ENCODE measurements around the gene DGKB.

The DGKB gene

DNA sequence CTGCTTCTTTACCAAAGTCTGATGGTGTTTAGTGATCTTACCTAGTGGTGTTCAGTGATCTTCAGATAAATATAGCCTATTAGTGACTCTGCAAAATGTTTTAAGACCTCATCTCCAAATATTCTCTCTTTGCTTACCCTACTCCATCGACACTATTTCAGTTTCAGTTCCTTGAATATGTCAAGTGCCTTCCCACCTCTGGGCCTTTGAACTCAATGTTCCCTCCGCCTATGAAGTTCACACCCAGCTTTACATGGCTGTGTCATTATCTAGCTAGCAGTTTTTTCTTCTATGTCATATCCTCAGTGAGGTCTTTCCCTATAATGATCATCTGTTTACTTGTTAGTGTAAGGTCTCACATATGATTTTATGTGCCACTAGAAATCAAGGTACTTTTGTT is 322.6 kb downstream of the DGKB start:
- 0 out of 2 replicates have a peak, but pooled peaks cover 3% of the 10 kb centered on the region for H3K4me1 ChIP-seq (ENCODE audit: insufficient read depth, low read length)
- no peak overlapping the region for H3K4me3 ChIP-seq (ENCODE audit: low read length)
- H3K9ac ChIP-seq (ENCODE audit: low read depth, low read length) = no peak overlapping the region
- H3K9me3 ChIP-seq (ENCODE audit: insufficient read depth, low read depth, low read length) = no peaks in the 10 kb centered on the region
- H3K27ac ChIP-seq (ENCODE audit: low read length) = no peak overlapping the region
- no peaks in the 10 kb centered on the region for H3K27me3 ChIP-seq (ENCODE audit: insufficient read depth, low read length)
- H3K36me3 ChIP-seq (ENCODE audit: insufficient read depth, low read depth, low read length) = no peaks in the 10 kb centered on the region

DNA sequence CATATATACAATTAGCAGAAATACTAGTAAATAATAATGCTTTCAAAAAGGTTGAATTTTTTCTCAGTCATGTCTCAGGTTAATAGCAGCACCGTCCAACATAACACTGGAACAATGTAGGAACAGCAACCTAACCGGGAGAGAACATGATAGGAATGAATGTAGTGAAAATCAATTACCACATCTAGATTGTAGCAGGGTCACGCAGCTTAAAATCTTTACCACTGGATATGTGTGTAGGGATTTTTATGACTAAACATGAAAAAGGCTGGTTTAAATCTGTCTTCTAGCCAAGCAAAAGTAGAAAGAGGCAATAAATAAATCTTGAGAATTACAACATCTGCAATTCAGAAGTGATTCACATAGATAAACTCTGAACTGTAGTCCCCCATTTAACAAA is 326.0 kb downstream of the DGKB start:
- H3K9me3 ChIP-seq (ENCODE audit: insufficient read depth, low read depth, low read length) = no peaks in the 10 kb centered on the region
- H3K9ac ChIP-seq (ENCODE audit: low read depth, low read length) = no peak overlapping the region
- no peak overlapping the region for H3K4me3 ChIP-seq (ENCODE audit: low read length)
- H3K36me3 ChIP-seq (ENCODE audit: insufficient read depth, low read depth, low read length) = no peaks in the 10 kb centered on the region
- H3K27me3 ChIP-seq (ENCODE audit: insufficient read depth, low read length) = no peaks in the 10 kb centered on the region
- no peak overlapping the region for H3K27ac ChIP-seq (ENCODE audit: low read length)
- H3K4me1 ChIP-seq (ENCODE audit: insufficient read depth, low read length) = no peaks in the 10 kb centered on the region

DNA sequence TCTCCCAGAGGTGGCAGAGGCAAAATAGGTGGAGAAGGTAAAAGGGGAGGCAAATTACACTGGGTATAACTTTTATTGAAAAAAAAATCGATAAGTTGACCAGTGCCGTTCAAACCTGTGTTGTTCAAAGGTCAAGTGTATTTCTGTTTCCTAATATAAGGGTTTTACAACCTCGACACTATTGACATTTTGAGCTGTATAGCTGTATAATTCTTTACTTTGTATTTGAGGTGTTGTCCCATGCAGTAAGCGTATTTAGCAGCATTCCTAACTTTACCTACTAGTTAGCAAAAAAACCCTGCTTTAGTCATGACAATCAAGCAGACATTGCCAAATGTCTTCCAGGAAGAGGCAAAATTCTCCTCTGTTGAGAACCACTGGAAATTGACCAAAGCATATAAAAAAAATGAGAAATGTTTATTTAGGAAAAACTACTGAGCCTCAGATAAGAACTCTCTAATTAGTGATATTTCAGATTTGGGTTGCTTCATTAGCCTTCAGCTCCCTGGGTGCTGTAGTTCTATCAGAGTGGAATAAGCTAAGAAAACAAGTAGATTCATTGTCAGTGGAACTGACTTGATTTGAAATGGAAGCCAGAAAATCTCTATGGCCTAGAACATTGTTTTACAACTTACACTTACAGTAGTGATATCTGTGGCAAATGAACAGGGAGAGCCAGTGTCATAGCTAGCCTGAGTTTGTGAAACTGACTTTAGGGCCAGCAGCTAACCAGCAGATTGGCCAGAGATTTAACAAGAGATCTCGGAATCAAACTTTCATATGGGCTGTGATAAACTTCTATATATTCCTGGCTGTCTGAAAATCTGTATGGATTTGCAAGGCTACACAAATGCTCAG is 331.6 kb downstream of the DGKB start:
- H3K9me3 ChIP-seq (ENCODE audit: insufficient read depth, low read depth, low read length) = no peaks in the 10 kb centered on the region
- H3K4me1 ChIP-seq (ENCODE audit: insufficient read depth, low read length) = no peaks in the 10 kb centered on the region
- no peak overlapping the region for H3K27ac ChIP-seq (ENCODE audit: low read length)
- no peak overlapping the region for H3K9ac ChIP-seq (ENCODE audit: low read depth, low read length)
- H3K4me3 ChIP-seq (ENCODE audit: low read length) = no peak overlapping the region
- H3K36me3 ChIP-seq (ENCODE audit: insufficient read depth, low read depth, low read length) = no peaks in the 10 kb centered on the region
- no peaks in the 10 kb centered on the region for H3K27me3 ChIP-seq (ENCODE audit: insufficient read depth, low read length)

DNA sequence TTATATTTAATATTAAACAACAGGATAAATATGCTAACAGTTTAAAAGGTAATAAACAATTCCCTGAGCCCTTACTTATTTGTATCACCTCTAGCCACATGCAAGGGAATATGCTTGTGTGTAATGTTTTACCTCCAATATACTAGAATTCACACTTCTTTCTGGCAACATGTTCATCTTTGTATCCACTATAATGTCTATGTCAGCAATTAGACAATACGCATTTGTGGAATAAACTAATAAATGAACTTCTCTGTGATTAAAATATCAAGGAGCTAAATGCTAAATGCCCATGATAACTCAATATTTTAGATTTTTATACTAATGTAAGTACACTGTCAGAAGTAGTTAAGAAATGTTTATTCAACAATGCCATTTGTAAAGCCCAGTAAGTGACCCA is 350.5 kb downstream of the DGKB start:
- Histone ChIP-seq H3K4me3 (ENCODE audit: low read length) (no peak overlapping the region), H3K27me3 (ENCODE audit: insufficient read depth, low read length) (no peaks in the 10 kb centered on the region), H3K27ac (ENCODE audit: low read length) (no peak overlapping the region), H3K9me3 (ENCODE audit: insufficient read depth, low read depth, low read length) (no peaks in the 10 kb centered on the region), H3K36me3 (ENCODE audit: insufficient read depth, low read depth, low read length) (no peaks in the 10 kb centered on the region), H3K9ac (ENCODE audit: low read depth, low read length) (no peak overlapping the region), H3K4me1 (ENCODE audit: insufficient read depth, low read length) (0 out of 2 replicates have a peak, but pooled peaks cover 3% of the 10 kb centered on the region)

DNA sequence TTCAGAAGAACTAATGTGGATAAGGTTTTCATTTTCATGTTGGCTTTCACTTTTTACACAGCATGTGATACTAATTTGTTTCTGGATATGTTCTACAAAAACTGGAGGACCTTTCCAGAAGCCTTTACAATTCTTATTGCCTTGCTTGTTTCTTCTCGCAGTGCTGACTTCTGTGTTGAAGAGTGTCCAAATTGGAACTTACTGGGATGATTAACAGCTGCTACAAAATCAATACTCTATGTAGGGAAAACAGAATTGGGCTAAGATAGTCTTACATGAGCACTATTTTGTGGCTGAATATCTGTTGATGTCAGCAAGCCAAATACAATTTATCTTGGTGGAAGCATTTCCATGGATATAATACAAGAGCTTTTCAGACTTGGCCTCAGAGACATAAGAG is 351.2 kb downstream of the DGKB start:
- Histone ChIP-seq H3K9me3 (ENCODE audit: insufficient read depth, low read depth, low read length) (no peaks in the 10 kb centered on the region), H3K4me3 (ENCODE audit: low read length) (no peak overlapping the region), H3K4me1 (ENCODE audit: insufficient read depth, low read length) (no peaks in the 10 kb centered on the region), H3K27me3 (ENCODE audit: insufficient read depth, low read length) (no peaks in the 10 kb centered on the region), H3K36me3 (ENCODE audit: insufficient read depth, low read depth, low read length) (no peaks in the 10 kb centered on the region), H3K27ac (ENCODE audit: low read length) (no peak overlapping the region), H3K9ac (ENCODE audit: low read depth, low read length) (no peak overlapping the region)

DNA sequence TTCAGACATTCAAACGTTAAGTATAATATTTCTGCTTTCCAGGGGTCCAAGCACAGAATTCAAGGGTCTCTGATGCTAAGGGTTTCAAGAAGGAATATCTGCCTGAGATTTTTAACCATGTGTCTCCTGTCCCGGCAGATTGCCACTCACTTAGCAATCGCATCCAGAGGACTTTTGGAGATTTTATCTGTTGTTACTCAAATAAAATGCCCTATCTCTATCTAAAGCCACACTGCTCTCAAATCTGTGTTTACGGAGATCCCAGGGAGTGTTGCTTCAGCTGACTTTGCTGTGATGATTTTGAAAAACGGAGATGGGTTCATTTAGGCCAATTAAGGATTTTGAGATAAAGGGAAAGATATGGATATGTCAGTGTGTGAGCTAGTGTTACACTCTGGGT is 359.9 kb downstream of the DGKB start:
- H3K27me3 ChIP-seq (ENCODE audit: insufficient read depth, low read length) = no peaks in the 10 kb centered on the region
- no peaks in the 10 kb centered on the region for H3K4me1 ChIP-seq (ENCODE audit: insufficient read depth, low read length)
- H3K27ac ChIP-seq (ENCODE audit: low read length) = no peak overlapping the region
- H3K9ac ChIP-seq (ENCODE audit: low read depth, low read length) = no peak overlapping the region
- H3K36me3 ChIP-seq (ENCODE audit: insufficient read depth, low read depth, low read length) = no peaks in the 10 kb centered on the region
- no peak overlapping the region for H3K4me3 ChIP-seq (ENCODE audit: low read length)
- H3K9me3 ChIP-seq (ENCODE audit: insufficient read depth, low read depth, low read length) = no peaks in the 10 kb centered on the region

DNA sequence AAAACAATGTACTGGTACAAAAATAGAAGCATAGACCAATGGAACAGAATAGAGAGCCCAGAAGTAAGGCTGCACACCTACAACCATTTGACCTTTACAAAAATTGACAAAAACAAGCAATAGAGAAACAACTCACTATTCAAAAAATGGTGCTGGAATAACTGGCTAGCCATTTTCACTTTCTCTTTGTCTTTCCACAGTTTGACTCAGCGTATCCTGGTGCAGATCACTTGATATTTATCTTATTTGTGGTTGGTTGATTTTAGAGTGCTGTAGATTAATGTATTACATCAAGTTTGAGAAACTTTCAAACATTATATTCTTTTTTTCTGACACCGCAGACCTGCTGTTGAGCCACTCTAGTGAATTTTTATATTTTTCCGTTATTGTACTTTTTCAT is 381.4 kb downstream of the DGKB start:
- H3K4me3 ChIP-seq (ENCODE audit: low read length) = no peak overlapping the region
- no peak overlapping the region for H3K9ac ChIP-seq (ENCODE audit: low read depth, low read length)
- H3K27me3 ChIP-seq (ENCODE audit: insufficient read depth, low read length) = no peaks in the 10 kb centered on the region
- H3K9me3 ChIP-seq (ENCODE audit: insufficient read depth, low read depth, low read length) = peaks cover 7% of the 10 kb centered on the region; the same call in 1 of the 2 replicates
- H3K36me3 ChIP-seq (ENCODE audit: insufficient read depth, low read depth, low read length) = no peaks in the 10 kb centered on the region
- H3K4me1 ChIP-seq (ENCODE audit: insufficient read depth, low read length) = no peaks in the 10 kb centered on the region
- no peak overlapping the region for H3K27ac ChIP-seq (ENCODE audit: low read length)

DNA sequence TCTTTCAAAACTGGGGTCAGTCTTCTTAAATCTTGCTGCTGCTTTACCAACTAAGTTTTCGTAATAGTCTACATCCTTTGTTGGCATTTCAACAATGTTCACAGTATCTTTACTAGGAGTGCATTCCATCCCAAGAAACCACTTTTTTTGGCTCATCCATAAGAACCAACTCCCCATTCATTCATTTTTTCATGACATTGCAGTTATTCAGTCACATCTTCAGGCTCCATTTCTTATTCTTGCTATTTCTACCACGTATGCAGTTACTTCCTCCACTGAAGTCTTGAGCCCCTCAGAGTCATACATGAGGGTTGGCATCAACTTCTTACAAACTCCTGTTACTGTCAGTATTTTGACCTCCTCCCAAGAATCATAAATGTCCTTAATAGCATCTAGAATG is 392.3 kb downstream of the DGKB start:
- Histone ChIP-seq H3K4me1 (ENCODE audit: insufficient read depth, low read length) (no peaks in the 10 kb centered on the region), H3K27ac (ENCODE audit: low read length) (no peak overlapping the region), H3K9ac (ENCODE audit: low read depth, low read length) (no peak overlapping the region), H3K9me3 (ENCODE audit: insufficient read depth, low read depth, low read length) (peaks cover 3% of the 10 kb centered on the region; the same call in 1 of the 2 replicates), H3K4me3 (ENCODE audit: low read length) (no peak overlapping the region), H3K36me3 (ENCODE audit: insufficient read depth, low read depth, low read length) (no peaks in the 10 kb centered on the region), H3K27me3 (ENCODE audit: insufficient read depth, low read length) (no peaks in the 10 kb centered on the region)

DNA sequence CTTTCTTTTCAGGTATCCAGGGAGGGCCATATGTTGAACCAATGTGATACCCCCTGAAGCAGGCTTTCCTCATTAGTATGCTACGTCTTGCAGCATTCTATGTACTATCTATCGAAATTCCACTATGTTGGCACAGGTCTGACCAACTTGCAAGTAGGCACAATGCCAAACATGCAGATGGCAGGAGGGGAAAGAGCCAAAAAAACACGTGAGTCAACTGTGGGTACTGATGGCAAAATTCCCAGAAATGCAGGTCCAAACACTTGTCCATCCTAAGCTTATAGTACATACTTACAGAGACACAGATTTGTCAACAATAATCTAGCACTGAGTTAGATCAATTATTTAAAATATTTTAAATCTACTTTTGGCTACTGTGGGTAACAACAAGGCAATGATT is 394.9 kb downstream of the DGKB start:
- peaks cover 3% of the 10 kb centered on the region; the same call in 1 of the 2 replicates for H3K9me3 ChIP-seq (ENCODE audit: insufficient read depth, low read depth, low read length)
- no peaks in the 10 kb centered on the region for H3K27me3 ChIP-seq (ENCODE audit: insufficient read depth, low read length)
- peaks cover 10% of the 10 kb centered on the region; the same call in 1 of the 2 replicates for H3K4me1 ChIP-seq (ENCODE audit: insufficient read depth, low read length)
- no peak overlapping the region for H3K27ac ChIP-seq (ENCODE audit: low read length)
- H3K36me3 ChIP-seq (ENCODE audit: insufficient read depth, low read depth, low read length) = no peaks in the 10 kb centered on the region
- no peak overlapping the region for H3K4me3 ChIP-seq (ENCODE audit: low read length)
- H3K9ac ChIP-seq (ENCODE audit: low read depth, low read length) = no peak overlapping the region

DNA sequence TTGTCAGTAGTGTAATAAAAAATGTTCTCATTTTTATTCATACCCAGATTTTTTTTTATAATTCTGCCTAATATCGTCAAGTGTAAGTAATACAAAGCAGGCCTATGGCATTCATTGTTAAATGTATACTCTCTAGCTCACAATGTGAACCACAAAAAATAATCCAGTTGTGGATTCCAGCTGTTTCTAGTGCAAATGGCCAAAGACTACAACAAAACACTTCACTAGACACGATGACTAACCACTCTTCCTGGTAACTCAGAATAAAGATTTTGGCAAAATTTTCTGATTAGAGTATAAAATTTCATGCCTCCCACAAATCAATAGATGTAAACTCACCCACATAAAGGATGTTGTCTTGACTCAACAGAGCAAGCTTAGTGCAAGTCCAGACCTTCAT is 396.6 kb downstream of the DGKB start:
- Histone ChIP-seq H3K4me3 (ENCODE audit: low read length) (no peak overlapping the region), H3K4me1 (ENCODE audit: insufficient read depth, low read length) (peaks cover 10% of the 10 kb centered on the region; the same call in 1 of the 2 replicates), H3K9ac (ENCODE audit: low read depth, low read length) (no peak overlapping the region), H3K36me3 (ENCODE audit: insufficient read depth, low read depth, low read length) (no peaks in the 10 kb centered on the region), H3K27ac (ENCODE audit: low read length) (no peak overlapping the region), H3K27me3 (ENCODE audit: insufficient read depth, low read length) (no peaks in the 10 kb centered on the region), H3K9me3 (ENCODE audit: insufficient read depth, low read depth, low read length) (peaks cover 3% of the 10 kb centered on the region; the same call in 1 of the 2 replicates)

DNA sequence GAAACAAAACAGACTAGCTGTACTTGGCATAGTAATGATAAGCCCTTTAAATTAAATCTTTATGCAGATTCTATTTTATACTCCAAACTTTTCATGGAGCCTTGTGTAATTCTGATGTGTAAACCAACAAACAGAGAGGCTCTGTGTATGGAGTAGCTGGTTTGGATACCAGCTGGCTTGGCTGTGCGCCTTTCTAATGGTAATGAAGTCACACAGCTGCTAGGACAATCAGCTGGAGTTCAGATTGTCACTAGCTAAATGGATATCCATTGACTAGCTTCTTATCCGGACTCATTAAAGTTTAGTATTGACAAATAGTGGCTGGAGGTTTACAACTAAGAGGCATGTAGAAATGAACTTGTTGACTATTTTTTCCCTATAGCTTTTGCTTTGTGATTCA is 398.4 kb downstream of the DGKB start:
- Histone ChIP-seq H3K4me3 (ENCODE audit: low read length) (no peak overlapping the region), H3K27ac (ENCODE audit: low read length) (no peak overlapping the region), H3K9ac (ENCODE audit: low read depth, low read length) (no peak overlapping the region), H3K9me3 (ENCODE audit: insufficient read depth, low read depth, low read length) (no peaks in the 10 kb centered on the region), H3K36me3 (ENCODE audit: insufficient read depth, low read depth, low read length) (no peaks in the 10 kb centered on the region), H3K27me3 (ENCODE audit: insufficient read depth, low read length) (no peaks in the 10 kb centered on the region), H3K4me1 (ENCODE audit: insufficient read depth, low read length) (peaks cover 10% of the 10 kb centered on the region; the same call in 1 of the 2 replicates)

DNA sequence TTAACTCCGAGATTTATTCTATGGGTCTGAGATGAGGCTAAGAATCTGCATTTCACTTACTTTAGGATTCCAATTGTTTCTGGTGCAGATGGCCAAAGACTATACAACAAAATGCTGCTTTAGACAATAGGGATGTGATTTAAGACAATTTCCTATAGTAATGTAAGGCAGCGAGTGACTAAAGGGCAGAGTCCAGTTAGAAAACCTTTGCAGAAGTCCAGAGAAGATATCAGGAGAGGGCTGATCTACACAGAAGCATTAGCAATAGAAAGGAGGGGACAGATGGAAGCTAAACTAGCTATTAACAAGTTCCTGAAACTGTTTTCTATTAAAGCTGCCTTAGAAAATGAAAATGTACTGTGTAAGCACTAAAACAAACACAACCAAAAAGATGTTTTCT is 398.9 kb downstream of the DGKB start:
- Histone ChIP-seq H3K4me3 (ENCODE audit: low read length) (no peak overlapping the region), H3K9ac (ENCODE audit: low read depth, low read length) (no peak overlapping the region), H3K4me1 (ENCODE audit: insufficient read depth, low read length) (peaks cover 10% of the 10 kb centered on the region; the same call in 1 of the 2 replicates), H3K9me3 (ENCODE audit: insufficient read depth, low read depth, low read length) (no peaks in the 10 kb centered on the region), H3K27ac (ENCODE audit: low read length) (no peak overlapping the region), H3K36me3 (ENCODE audit: insufficient read depth, low read depth, low read length) (no peaks in the 10 kb centered on the region), H3K27me3 (ENCODE audit: insufficient read depth, low read length) (no peaks in the 10 kb centered on the region)

Measured in iPS-20b (cell line).